Nephron (organoid): ENCODE results near the gene AFAP1.

Experiments
- H3K27ac Mint-ChIP-seq, 3 experiments: 2 replicates each; pipeline ENCODE4 v1.8.0; 2020; ENCODE audit warnings: mixed read lengths in 3 of 3, mild to moderate bottlenecking in 2 of 3, moderate library complexity in 1 of 3
- H3K27me3 Mint-ChIP-seq: 2 replicates; pipeline ENCODE4 v1.8.0; 2021; ENCODE audit warnings: low read depth, mild to moderate bottlenecking, moderate library complexity, mixed read lengths
- H3K36me3 Mint-ChIP-seq: 2 replicates; pipeline ENCODE4 v1.8.0; 2020; ENCODE audit warnings: low read depth, mixed read lengths
- H3K4me1 Mint-ChIP-seq: 2 replicates; pipeline ENCODE4 v1.8.0; 2020; ENCODE audit warnings: mixed read lengths
- H3K4me3 Mint-ChIP-seq, 3 experiments: 2 replicates each; pipeline ENCODE4 v1.8.0; 2020; ENCODE audit warnings: mild to moderate bottlenecking in 3 of 3, mixed read lengths in 3 of 3, moderate library complexity in 2 of 3
- H3K9me3 Mint-ChIP-seq: 2 replicates; pipeline ENCODE4 v1.8.0; 2020; ENCODE audit warnings: mixed read lengths
- TF ChIP-seq, protein P1 (sequence below), 3 experiments: fragments of 200-600 bp; sonication (generic); IDR thresholded peaks; one replicate each; pipeline ENCODE4 v1.5.0; 2021; ENCODE audit warnings: antibody characterized with exemption in 3 of 3; ENCODE audit not compliant: unreplicated experiment in 3 of 3

AFAP1 gene

DNA sequence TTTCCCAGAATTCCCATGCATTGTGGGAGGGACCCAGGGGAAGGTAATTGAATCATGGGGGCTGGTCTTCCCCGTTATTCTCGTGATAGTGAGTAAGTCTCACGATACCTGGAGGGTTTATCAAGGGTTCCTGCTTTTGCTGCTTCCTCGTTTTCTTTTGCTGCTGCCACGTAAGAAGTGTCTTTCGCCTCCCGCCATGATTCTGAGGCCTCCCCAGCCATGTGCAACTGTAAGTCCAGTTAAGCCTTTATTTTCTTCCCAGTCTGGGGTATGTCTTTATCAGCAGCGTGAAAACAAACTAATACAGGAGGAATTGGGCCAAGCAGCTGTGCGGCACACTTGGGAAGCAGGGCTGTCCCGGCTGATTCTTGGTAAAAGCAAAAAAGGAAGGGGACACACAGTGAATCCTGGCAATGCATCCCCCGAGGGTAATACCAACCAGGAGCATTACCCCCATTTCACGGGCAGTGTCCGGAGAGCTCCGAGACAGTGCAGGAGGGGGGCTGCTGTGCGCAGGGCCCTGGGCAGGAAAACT lies 185.7 kb downstream of the AFAP1 start:
- Mint-ChIP-seq H3K36me3 (peaks cover 9% of the 10 kb centered on the region), H3K27me3 (peaks cover 4% of the 10 kb centered on the region), H3K9me3 (no peaks in the 10 kb centered on the region), H3K27ac (no peak overlapping the region), H3K4me1 (peaks cover 49% of the 10 kb centered on the region), H3K4me3 (no peak overlapping the region)
- TF ChIP-seq, protein P1, sequence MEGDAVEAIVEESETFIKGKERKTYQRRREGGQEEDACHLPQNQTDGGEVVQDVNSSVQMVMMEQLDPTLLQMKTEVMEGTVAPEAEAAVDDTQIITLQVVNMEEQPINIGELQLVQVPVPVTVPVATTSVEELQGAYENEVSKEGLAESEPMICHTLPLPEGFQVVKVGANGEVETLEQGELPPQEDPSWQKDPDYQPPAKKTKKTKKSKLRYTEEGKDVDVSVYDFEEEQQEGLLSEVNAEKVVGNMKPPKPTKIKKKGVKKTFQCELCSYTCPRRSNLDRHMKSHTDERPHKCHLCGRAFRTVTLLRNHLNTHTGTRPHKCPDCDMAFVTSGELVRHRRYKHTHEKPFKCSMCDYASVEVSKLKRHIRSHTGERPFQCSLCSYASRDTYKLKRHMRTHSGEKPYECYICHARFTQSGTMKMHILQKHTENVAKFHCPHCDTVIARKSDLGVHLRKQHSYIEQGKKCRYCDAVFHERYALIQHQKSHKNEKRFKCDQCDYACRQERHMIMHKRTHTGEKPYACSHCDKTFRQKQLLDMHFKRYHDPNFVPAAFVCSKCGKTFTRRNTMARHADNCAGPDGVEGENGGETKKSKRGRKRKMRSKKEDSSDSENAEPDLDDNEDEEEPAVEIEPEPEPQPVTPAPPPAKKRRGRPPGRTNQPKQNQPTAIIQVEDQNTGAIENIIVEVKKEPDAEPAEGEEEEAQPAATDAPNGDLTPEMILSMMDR (IDR thresholded peaks at IDR 0.05; ENCODE audit: unreplicated experiment in 3 of 3): no peak

DNA sequence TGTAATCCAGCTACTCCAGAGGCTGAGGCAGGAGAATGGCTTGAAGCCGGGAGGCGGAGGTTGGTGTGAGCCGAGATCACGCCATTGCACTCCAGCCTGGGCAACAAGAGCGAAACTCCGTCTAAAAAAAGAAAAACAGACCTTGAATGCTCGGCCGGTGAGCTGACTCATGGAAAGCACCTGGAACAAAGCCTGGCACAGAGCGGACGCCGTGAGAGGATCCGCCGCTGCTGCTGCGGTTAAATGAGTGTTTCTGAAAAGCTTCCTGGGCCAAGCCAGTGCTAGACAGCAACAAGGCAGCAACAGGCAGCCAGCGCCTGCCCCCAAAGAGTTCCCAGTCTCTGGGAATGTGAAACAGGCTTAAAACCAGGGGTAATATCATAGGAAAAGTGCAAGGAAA lies 186.4 kb downstream of the AFAP1 start:
- Mint-ChIP-seq H3K4me1 (peaks cover 50% of the 10 kb centered on the region), H3K27me3 (peaks cover 4% of the 10 kb centered on the region), H3K27ac (no peak overlapping the region), H3K4me3 (no peak overlapping the region), H3K9me3 (no peaks in the 10 kb centered on the region), H3K36me3 (peaks cover 9% of the 10 kb centered on the region)
- TF ChIP-seq, protein P1 (IDR thresholded peaks at IDR 0.05; ENCODE audit: unreplicated experiment in 3 of 3): no peak

DNA sequence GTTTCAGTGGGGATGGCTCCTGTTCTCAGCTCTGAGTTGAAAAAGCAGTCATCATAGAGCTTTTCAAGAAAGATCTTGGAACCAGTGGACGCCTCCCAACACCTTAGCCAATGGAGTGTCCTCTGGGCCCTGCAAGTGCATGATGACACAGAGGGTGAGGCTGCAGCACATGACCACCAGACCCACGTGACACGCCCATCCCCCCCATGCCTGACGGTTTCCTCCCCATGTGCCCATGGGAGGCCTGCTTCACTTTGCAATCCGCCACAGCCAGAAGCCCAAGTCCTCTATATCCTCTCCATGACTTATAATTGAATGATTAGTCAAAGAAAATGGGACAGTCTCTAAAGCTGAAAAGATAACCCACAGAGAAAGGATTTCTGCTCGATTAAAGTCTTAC lies 187.0 kb downstream of the AFAP1 start:
- Mint-ChIP-seq H3K27me3 (peaks cover 4% of the 10 kb centered on the region), H3K27ac (no peak overlapping the region), H3K9me3 (no peaks in the 10 kb centered on the region), H3K36me3 (peaks cover 9% of the 10 kb centered on the region), H3K4me3 (no peak overlapping the region), H3K4me1 (peaks cover 46% of the 10 kb centered on the region)
- TF ChIP-seq, protein P1 (IDR thresholded peaks at IDR 0.05; ENCODE audit: unreplicated experiment in 3 of 3): no peak

DNA sequence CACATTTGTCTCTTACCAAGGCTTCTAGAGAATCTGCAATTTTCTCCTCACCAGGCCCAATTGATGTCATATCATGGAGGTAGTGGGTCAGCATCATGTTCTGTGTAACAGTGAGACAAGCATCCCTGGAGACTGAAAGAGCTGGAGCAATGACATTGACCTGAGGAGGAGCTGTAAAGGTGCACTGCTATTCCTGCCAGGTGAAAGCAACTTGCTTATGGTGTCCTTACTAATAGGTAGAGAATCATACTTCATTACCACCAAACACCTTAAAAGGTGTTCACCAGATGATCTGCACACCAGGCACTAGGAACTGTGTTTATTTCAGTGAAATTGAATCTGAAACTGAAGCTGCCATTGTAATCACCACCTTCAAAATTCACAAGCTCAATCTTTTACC lies 188.7 kb downstream of the AFAP1 start:
- H3K36me3 Mint-ChIP-seq: peaks cover 9% of the 10 kb centered on the region
- TF ChIP-seq, protein P1 (IDR thresholded peaks at IDR 0.05; ENCODE audit: unreplicated experiment in 3 of 3): no peak
- H3K27ac Mint-ChIP-seq: no peak overlapping the region
- no peak overlapping the region for H3K4me3 Mint-ChIP-seq
- no peaks in the 10 kb centered on the region for H3K9me3 Mint-ChIP-seq
- peaks cover 9% of the 10 kb centered on the region for H3K27me3 Mint-ChIP-seq
- peaks cover 46% of the 10 kb centered on the region for H3K4me1 Mint-ChIP-seq

DNA sequence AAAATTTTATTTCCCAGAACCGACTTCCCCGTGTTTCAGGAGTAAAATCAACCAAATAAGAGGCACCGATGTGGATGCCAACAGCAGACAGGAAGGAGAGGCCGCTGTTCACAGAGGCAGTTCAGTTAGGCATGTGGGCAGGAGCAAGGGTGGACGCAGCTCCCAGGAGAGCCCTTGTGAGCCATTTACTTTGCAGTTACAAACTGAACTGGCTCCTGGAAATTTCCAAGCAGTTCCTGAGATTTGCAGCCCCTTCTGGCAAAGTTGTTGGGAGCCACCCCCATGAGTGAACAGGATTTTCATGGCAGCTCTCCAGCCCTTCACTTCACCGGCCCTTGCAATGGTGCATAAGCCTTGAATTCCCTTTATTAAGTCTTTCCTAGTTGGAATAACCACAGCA lies 189.1 kb downstream of the AFAP1 start:
- peak overlapping the region in 2 of 3 experiments; percentile 1 to 5 for H3K27ac Mint-ChIP-seq
- H3K4me1 Mint-ChIP-seq: peaks cover 46% of the 10 kb centered on the region
- H3K36me3 Mint-ChIP-seq: peaks cover 9% of the 10 kb centered on the region
- H3K27me3 Mint-ChIP-seq: peaks cover 11% of the 10 kb centered on the region
- H3K9me3 Mint-ChIP-seq: no peaks in the 10 kb centered on the region
- TF ChIP-seq, protein P1 (IDR thresholded peaks at IDR 0.05; ENCODE audit: unreplicated experiment in 3 of 3): no peak
- no peak overlapping the region for H3K4me3 Mint-ChIP-seq

DNA sequence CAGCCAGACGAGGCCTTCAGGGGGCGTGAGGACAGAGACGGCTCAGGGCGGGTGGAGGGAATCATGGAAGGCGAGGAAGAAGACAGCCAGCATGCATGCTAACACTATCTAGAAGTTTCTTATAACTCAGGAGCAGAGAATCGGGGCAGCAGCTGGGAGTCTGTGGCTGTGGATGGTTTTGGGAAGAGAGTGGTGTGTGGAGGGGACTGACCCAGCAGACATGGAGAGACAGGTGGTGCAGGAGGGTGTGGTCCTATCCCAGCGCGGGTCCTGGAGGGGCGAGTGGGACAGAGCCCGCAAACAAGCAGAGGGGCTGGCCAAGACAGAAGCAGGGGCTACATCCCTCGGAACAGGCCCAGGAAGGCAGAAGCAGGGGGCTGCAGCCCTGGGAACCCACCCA lies 192.1 kb downstream of the AFAP1 start:
- H3K27ac Mint-ChIP-seq: peak overlapping the region in 1 of 3 experiments; percentile 49
- peaks cover 36% of the 10 kb centered on the region for H3K4me1 Mint-ChIP-seq
- peaks cover under 1% of the 10 kb centered on the region for H3K36me3 Mint-ChIP-seq
- TF ChIP-seq, protein P1 (IDR thresholded peaks at IDR 0.05; ENCODE audit: unreplicated experiment in 3 of 3): no peak
- H3K27me3 Mint-ChIP-seq: peaks cover 17% of the 10 kb centered on the region
- no peaks in the 10 kb centered on the region for H3K9me3 Mint-ChIP-seq
- no peak overlapping the region for H3K4me3 Mint-ChIP-seq
